ENCODE measurements around the gene NID1.

NID1 gene

GRCh38 chr1:236000781-236001180 is 64.1 kb downstream of the NID1 start:
- Histone ChIP-seq H3K36me3 (ENCODE audit: insufficient read depth, low read length) (peaks cover 41% of the 10 kb centered on the region), H3K4me2 (ENCODE audit: low read length) (no peak overlapping the region), H3K9ac (ENCODE audit: low read depth, low read length) (no peak overlapping the region), H3K27me3 (ENCODE audit: control insufficient read depth, insufficient read depth, low read length) (no peaks in the 10 kb centered on the region), H3K9me3 (replicated peaks; ENCODE audit: low read length) (no peaks in the 10 kb centered on the region), H3K4me3 (ENCODE audit: low read length) (no peak overlapping the region), H3K4me1 (ENCODE audit: control insufficient read depth, insufficient read depth, low read length) (peaks cover 47% of the 10 kb centered on the region)

DNA sequence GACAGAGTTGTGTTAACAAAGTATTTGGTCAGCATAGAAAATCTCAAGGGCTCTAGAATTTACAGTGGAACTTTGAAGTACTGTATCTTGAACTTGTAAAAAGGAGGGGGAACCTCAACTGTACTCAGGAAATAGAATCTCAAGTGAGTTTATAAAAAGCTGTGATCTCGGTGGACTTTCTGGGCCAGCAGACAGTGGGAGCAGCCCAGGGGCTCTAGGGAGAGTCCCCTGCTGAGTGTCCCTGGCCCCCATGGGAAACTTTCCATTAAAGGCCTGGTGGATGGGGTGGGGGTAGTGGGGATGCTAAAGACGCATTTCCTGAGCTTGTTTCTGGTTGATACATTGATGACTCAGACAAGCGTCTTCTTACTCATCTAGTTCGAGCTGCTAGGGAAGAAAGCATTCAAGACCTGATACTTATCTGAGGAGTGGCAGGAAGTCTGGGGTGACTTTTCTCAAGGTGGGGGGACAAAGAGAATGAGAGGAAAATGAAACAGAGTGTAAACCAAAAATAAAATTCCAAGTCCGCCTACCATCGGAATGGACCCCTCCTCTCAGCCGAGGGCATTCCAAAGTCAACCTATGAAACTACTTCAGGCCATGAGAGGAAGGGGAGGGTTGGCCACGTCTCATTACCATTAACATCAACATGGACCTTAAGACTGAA is 65.5 kb downstream of the NID1 start:
- peaks cover 43% of the 10 kb centered on the region for H3K4me1 ChIP-seq (ENCODE audit: control insufficient read depth, insufficient read depth, low read length)
- H3K4me3 ChIP-seq (ENCODE audit: low read length): peak overlapping the region; percentile 3
- H3K9ac ChIP-seq (ENCODE audit: low read depth, low read length): peak overlapping the region; percentile 72
- H3K4me2 ChIP-seq (ENCODE audit: low read length): peak overlapping the region; percentile 10
- H3K27me3 ChIP-seq (ENCODE audit: control insufficient read depth, insufficient read depth, low read length): no peaks in the 10 kb centered on the region
- H3K36me3 ChIP-seq (ENCODE audit: insufficient read depth, low read length): peaks cover 48% of the 10 kb centered on the region
- H3K9me3 ChIP-seq (replicated peaks; ENCODE audit: low read length): no peaks in the 10 kb centered on the region

DNA sequence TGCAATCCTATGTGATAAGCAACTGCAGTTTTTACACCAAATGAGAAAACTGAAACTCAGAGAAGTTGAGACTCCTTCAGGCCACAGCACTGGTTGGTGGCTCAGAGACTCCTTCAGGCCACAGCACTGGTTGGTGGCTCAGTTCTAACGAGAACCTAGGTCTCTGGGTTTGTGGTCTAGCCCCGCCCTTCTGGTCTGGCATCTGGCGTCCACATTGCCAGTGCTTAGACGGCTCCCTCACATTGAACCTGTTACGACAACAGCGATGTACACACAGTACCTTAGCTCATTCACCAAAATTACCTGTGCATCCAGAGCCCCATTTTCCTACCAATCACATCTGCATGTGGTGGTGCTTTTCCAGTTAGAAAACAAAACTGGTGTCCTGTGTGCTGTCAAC is 66.1 kb downstream of the NID1 start:
- Histone ChIP-seq H3K9ac (ENCODE audit: low read depth, low read length) (peak overlapping the region; percentile 72), H3K36me3 (ENCODE audit: insufficient read depth, low read length) (peaks cover 48% of the 10 kb centered on the region), H3K4me2 (ENCODE audit: low read length) (peak overlapping the region; percentile 10), H3K4me1 (ENCODE audit: control insufficient read depth, insufficient read depth, low read length) (peaks cover 38% of the 10 kb centered on the region), H3K27me3 (ENCODE audit: control insufficient read depth, insufficient read depth, low read length) (no peaks in the 10 kb centered on the region), H3K9me3 (replicated peaks; ENCODE audit: low read length) (no peaks in the 10 kb centered on the region), H3K4me3 (ENCODE audit: low read length) (peak overlapping the region; percentile 3)

DNA sequence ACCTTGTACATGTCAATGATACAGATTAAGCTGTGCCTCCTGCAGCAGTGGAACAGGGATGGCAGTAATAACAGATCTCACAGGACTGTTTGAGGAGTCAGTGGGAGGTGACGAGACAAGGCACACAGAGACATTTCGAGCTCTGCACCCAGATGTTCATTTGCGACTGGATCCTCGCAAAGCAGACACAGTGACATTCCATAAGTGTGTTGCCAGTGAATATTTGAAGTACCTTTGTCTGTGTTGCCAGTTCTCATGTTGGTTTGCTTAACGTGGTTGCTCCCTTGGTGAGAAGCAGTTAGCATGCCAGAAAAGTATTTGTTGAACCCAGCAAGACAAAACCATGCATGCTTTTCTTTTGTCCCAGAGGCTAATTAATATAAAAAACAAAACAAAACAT is 67.0 kb downstream of the NID1 start:
- H3K9ac ChIP-seq (ENCODE audit: low read depth, low read length): no peak overlapping the region
- peaks cover 38% of the 10 kb centered on the region for H3K4me1 ChIP-seq (ENCODE audit: control insufficient read depth, insufficient read depth, low read length)
- H3K4me3 ChIP-seq (ENCODE audit: low read length): no peak overlapping the region
- H3K9me3 ChIP-seq (replicated peaks; ENCODE audit: low read length): no peaks in the 10 kb centered on the region
- peaks cover 55% of the 10 kb centered on the region for H3K36me3 ChIP-seq (ENCODE audit: insufficient read depth, low read length)
- H3K27me3 ChIP-seq (ENCODE audit: control insufficient read depth, insufficient read depth, low read length): no peaks in the 10 kb centered on the region
- no peak overlapping the region for H3K4me2 ChIP-seq (ENCODE audit: low read length)

GRCh38 chr1:235997049-235997448 is 67.8 kb downstream of the NID1 start:
- H3K27me3 ChIP-seq (ENCODE audit: control insufficient read depth, insufficient read depth, low read length): no peaks in the 10 kb centered on the region
- H3K9ac ChIP-seq (ENCODE audit: low read depth, low read length): no peak overlapping the region
- H3K4me1 ChIP-seq (ENCODE audit: control insufficient read depth, insufficient read depth, low read length): peaks cover 37% of the 10 kb centered on the region
- peaks cover 56% of the 10 kb centered on the region for H3K36me3 ChIP-seq (ENCODE audit: insufficient read depth, low read length)
- no peaks in the 10 kb centered on the region for H3K9me3 ChIP-seq (replicated peaks; ENCODE audit: low read length)
- H3K4me2 ChIP-seq (ENCODE audit: low read length): no peak overlapping the region
- H3K4me3 ChIP-seq (ENCODE audit: low read length): no peak overlapping the region

GRCh38 chr1:235996048-235996785 is 68.7 kb downstream of the NID1 start:
- Histone ChIP-seq H3K9me3 (replicated peaks; ENCODE audit: low read length) (no peaks in the 10 kb centered on the region), H3K4me1 (ENCODE audit: control insufficient read depth, insufficient read depth, low read length) (peaks cover 29% of the 10 kb centered on the region), H3K4me3 (ENCODE audit: low read length) (no peak overlapping the region), H3K36me3 (ENCODE audit: insufficient read depth, low read length) (peaks cover 54% of the 10 kb centered on the region), H3K27me3 (ENCODE audit: control insufficient read depth, insufficient read depth, low read length) (no peaks in the 10 kb centered on the region), H3K4me2 (ENCODE audit: low read length) (no peak overlapping the region), H3K9ac (ENCODE audit: low read depth, low read length) (no peak overlapping the region)

- Histone ChIP-seq H3K9ac (ENCODE audit: low read depth, low read length) (no peak overlapping the region), H3K36me3 (ENCODE audit: insufficient read depth, low read length) (peaks cover 54% of the 10 kb centered on the region), H3K9me3 (replicated peaks; ENCODE audit: low read length) (no peaks in the 10 kb centered on the region), H3K4me1 (ENCODE audit: control insufficient read depth, insufficient read depth, low read length) (peaks cover 28% of the 10 kb centered on the region), H3K27me3 (ENCODE audit: control insufficient read depth, insufficient read depth, low read length) (no peaks in the 10 kb centered on the region), H3K4me2 (ENCODE audit: low read length) (no peak overlapping the region), H3K4me3 (ENCODE audit: low read length) (no peak overlapping the region)
These were observed 69.4 kb downstream of the NID1 start for GRCh38 chr1:235995511-235995910.

DNA sequence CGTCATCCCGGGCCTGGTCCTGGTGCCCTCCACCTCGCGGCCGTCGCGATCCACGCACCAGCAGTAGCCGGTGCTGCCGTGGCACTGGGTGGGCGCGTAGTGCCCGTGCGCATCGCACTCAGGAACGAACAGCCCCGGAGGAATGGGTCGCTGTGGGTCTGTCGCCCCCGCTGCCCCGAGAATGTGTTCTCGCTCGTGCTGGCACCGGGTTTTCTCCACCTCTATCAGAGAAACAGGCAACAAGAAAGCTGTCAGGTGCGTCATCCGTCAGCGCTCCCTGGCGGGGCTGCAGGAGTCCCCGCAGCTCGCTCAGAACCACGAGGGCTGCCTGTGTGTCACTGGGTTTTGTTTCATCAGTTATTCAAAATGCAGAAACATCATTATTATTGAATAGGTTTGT is 71.2 kb downstream of the NID1 start:
- H3K4me2 ChIP-seq (ENCODE audit: low read length): no peak overlapping the region
- peaks cover 13% of the 10 kb centered on the region for H3K4me1 ChIP-seq (ENCODE audit: control insufficient read depth, insufficient read depth, low read length)
- no peak overlapping the region for H3K4me3 ChIP-seq (ENCODE audit: low read length)
- H3K36me3 ChIP-seq (ENCODE audit: insufficient read depth, low read length): peaks cover 60% of the 10 kb centered on the region
- H3K9me3 ChIP-seq (replicated peaks; ENCODE audit: low read length): peaks cover 4% of the 10 kb centered on the region
- no peaks in the 10 kb centered on the region for H3K27me3 ChIP-seq (ENCODE audit: control insufficient read depth, insufficient read depth, low read length)
- no peak overlapping the region for H3K9ac ChIP-seq (ENCODE audit: low read depth, low read length)

- peaks cover 63% of the 10 kb centered on the region for H3K36me3 ChIP-seq (ENCODE audit: insufficient read depth, low read length)
- no peak overlapping the region for H3K4me2 ChIP-seq (ENCODE audit: low read length)
- no peak overlapping the region for H3K4me3 ChIP-seq (ENCODE audit: low read length)
- peaks cover 12% of the 10 kb centered on the region for H3K4me1 ChIP-seq (ENCODE audit: control insufficient read depth, insufficient read depth, low read length)
- no peaks in the 10 kb centered on the region for H3K27me3 ChIP-seq (ENCODE audit: control insufficient read depth, insufficient read depth, low read length)
- no peak overlapping the region for H3K9ac ChIP-seq (ENCODE audit: low read depth, low read length)
- peaks cover 4% of the 10 kb centered on the region for H3K9me3 ChIP-seq (replicated peaks; ENCODE audit: low read length)
These were observed 72.0 kb downstream of the NID1 start for GRCh38 chr1:235992868-235993267.

DNA sequence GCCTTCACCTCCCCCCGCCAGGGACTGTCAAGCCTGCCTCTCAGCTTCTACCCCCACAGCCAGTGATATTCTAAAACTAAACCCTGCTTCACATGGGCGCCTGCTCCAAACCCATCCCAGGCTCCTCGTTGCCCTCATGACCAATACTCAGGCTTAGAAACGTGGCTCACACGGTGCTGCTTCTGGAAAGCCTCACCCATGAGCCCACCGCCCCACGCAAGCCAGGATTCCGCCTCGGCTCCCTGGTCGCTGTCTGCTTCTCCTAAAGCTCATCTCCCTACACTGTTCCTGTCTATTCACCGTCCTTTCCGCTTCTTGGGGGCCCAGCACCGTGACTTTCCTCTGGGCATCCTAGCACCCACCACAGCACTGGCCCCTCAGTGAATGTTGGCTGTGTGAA is 72.5 kb downstream of the NID1 start:
- Histone ChIP-seq H3K9ac (ENCODE audit: low read depth, low read length) (no peak overlapping the region), H3K27me3 (ENCODE audit: control insufficient read depth, insufficient read depth, low read length) (no peaks in the 10 kb centered on the region), H3K36me3 (ENCODE audit: insufficient read depth, low read length) (peaks cover 65% of the 10 kb centered on the region)

GRCh38 chr1:235990330-235990795 is 74.5 kb downstream of the NID1 start:
- no peak overlapping the region for H3K4me2 ChIP-seq (ENCODE audit: low read length)
- no peaks in the 10 kb centered on the region for H3K27me3 ChIP-seq (ENCODE audit: control insufficient read depth, insufficient read depth, low read length)
- H3K9ac ChIP-seq (ENCODE audit: low read depth, low read length): no peak overlapping the region

More for the DNA sequence above, 72.5 kb downstream of the NID1 start:
- Histone ChIP-seq H3K4me3 (ENCODE audit: low read length) (no peak overlapping the region), H3K4me2 (ENCODE audit: low read length) (no peak overlapping the region), H3K4me1 (ENCODE audit: control insufficient read depth, insufficient read depth, low read length) (peaks cover 12% of the 10 kb centered on the region), H3K9me3 (replicated peaks; ENCODE audit: low read length) (peaks cover 4% of the 10 kb centered on the region)

DNA sequence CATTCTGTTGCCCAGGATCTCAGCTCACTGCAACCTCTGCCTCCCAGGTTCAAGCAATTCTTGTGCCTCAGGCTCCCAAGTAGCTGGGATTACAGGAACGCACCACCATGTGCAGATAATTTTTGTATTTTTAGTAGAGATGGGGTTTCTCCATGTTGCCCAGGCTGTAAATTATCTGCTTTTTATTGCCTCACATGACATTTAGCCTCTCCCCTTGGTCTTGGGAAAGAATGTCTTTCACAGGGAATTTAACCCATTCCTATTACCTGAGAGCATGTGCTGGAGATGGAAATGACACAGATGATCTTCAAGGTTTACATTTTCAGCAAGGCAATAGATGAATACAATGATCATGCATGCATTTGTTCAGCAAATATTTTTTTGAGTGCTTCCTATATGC is 75.8 kb downstream of the NID1 start:
- no peak overlapping the region for H3K4me2 ChIP-seq (ENCODE audit: low read length)
- peaks cover 4% of the 10 kb centered on the region for H3K9me3 ChIP-seq (replicated peaks; ENCODE audit: low read length)
- peaks cover 27% of the 10 kb centered on the region for H3K4me1 ChIP-seq (ENCODE audit: control insufficient read depth, insufficient read depth, low read length)
- peaks cover 69% of the 10 kb centered on the region for H3K36me3 ChIP-seq (ENCODE audit: insufficient read depth, low read length)
- no peaks in the 10 kb centered on the region for H3K27me3 ChIP-seq (ENCODE audit: control insufficient read depth, insufficient read depth, low read length)
- no peak overlapping the region for H3K9ac ChIP-seq (ENCODE audit: low read depth, low read length)
- H3K4me3 ChIP-seq (ENCODE audit: low read length): no peak overlapping the region

More at GRCh38 chr1:235990330-235990795, 74.5 kb downstream of the NID1 start:
- H3K4me3 ChIP-seq (ENCODE audit: low read length): no peak overlapping the region
- peaks cover 71% of the 10 kb centered on the region for H3K36me3 ChIP-seq (ENCODE audit: insufficient read depth, low read length)
- H3K4me1 ChIP-seq (ENCODE audit: control insufficient read depth, insufficient read depth, low read length): peaks cover 15% of the 10 kb centered on the region
- peaks cover 4% of the 10 kb centered on the region for H3K9me3 ChIP-seq (replicated peaks; ENCODE audit: low read length)

All from skeletal muscle satellite cell (primary cell).